OCI-LY3 (cell line): ENCODE measurements around the gene MMP23B.

Experiments used
- H2AFZ ChIP-seq: fragments of 200-600, 300-600 bp; shearing (Covaris generic); 2 replicates; pipeline ENCODE4 v1.6.0; 2014; ENCODE audit warnings: antibody characterized with exemption, low read depth, low read length
- H3K27ac ChIP-seq: fragments of 200-600, 300-600 bp; sonication (generic); 2 replicates; pipeline ENCODE4 v1.5.1; 2014; ENCODE audit warnings: mild to moderate bottlenecking, low read length, moderate library complexity, mixed read lengths
- H3K27me3 ChIP-seq: fragments of 200-600, 300-600 bp; sonication (generic); 2 replicates; pipeline ENCODE4 v1.6.1; 2014; ENCODE audit warnings: low read depth, low read length, mixed read lengths
- H3K36me3 ChIP-seq: fragments of 200-600, 300-600 bp; sonication (generic); replicated peaks from 2 replicates; pipeline ENCODE3; 2014; ENCODE audit warnings: low read depth, low read length, mixed read lengths
- H3K4me1 ChIP-seq: fragments of 300-600, 200-600 bp; sonication (generic); 2 replicates; pipeline ENCODE4 v1.6.1; 2014; ENCODE audit warnings: low read length, mixed read lengths
- H3K4me2 ChIP-seq: fragments of 200-600, 300-600 bp; sonication (generic); 2 replicates; pipeline ENCODE4 v1.6.1; 2014; ENCODE audit warnings: low read length, mixed read lengths
- H3K4me3 ChIP-seq: fragments of 300-600, 200-600 bp; sonication (generic); 2 replicates; pipeline ENCODE4 v1.5.1; 2014; ENCODE audit warnings: antibody characterized with exemption, mild to moderate bottlenecking, low read length, moderate library complexity
- H3K79me2 ChIP-seq: fragments of 300-600, 200-600 bp; shearing (Covaris generic); 2 replicates; pipeline ENCODE4 v1.6.1; 2014; ENCODE audit warnings: mild to moderate bottlenecking, low read length, mixed read lengths
- H3K9ac ChIP-seq: fragments of 300-600, 200-600 bp; shearing (Covaris generic); 2 replicates; pipeline ENCODE4 v1.6.0; 2014; ENCODE audit warnings: mild to moderate bottlenecking, low read length, moderate library complexity
- H3K9me3 ChIP-seq: fragments of 200-600, 300-600 bp; shearing (Covaris generic); 2 replicates; pipeline ENCODE4 v1.6.1; 2014; ENCODE audit warnings: low read length, mixed read lengths; ENCODE audit not compliant: insufficient read depth
- H4K20me1 ChIP-seq: fragments of 200-600, 300-600 bp; sonication (generic); 2 replicates; pipeline ENCODE4 v1.6.1; 2016; ENCODE audit warnings: low read length, mixed read lengths; ENCODE audit not compliant: insufficient read depth
- CTCF ChIP-seq: fragments of 200-600, 300-600 bp; sonication (generic); IDR thresholded peaks from 2 replicates; pipeline ENCODE4 v1.5.1; 2014; ENCODE audit warnings: antibody characterized with exemption, low read length, low read depth
- EZH2phosphoT487 ChIP-seq: fragments of 200-600 bp; shearing (Covaris generic); IDR thresholded peaks from 2 replicates; pipeline ENCODE4 v1.6.1; 2018; ENCODE audit warnings: antibody characterized with exemption, mixed run types, low read depth

The MMP23B gene

GRCh38 chr1:1619917-1620361, 12.0 kb upstream of the MMP23B start:
- TF ChIP-seq CTCF (peak; percentile 47), EZH2phosphoT487 (no peak)
- Histone ChIP-seq H3K9ac (no peak overlapping the region), H3K27ac (no peak overlapping the region), H3K4me3 (no peak overlapping the region), H2AFZ (no peak overlapping the region), H3K4me2 (no peak overlapping the region), H3K4me1 (peaks cover 5% of the 10 kb centered on the region; the same call in 1 of the 2 replicates), H3K36me3 (no peaks in the 10 kb centered on the region), H3K27me3 (no peaks in the 10 kb centered on the region), H3K79me2 (peaks cover 4% of the 10 kb centered on the region; the same call in 1 of the 2 replicates), H4K20me1 (no peaks in the 10 kb centered on the region), H3K9me3 (no peaks in the 10 kb centered on the region)

GRCh38 chr1:1620433-1621139, 11.4 kb upstream of the MMP23B start:
- H3K9ac ChIP-seq: no peak overlapping the region
- H4K20me1 ChIP-seq: no peaks in the 10 kb centered on the region
- no peaks in the 10 kb centered on the region for H3K9me3 ChIP-seq
- 0 out of 2 replicates have a peak, but pooled peaks cover 4% of the 10 kb centered on the region for H3K79me2 ChIP-seq
- no peak overlapping the region for H2AFZ ChIP-seq
- no peaks in the 10 kb centered on the region for H3K27me3 ChIP-seq
- TF ChIP-seq CTCF: no peak
- no peak for TF ChIP-seq EZH2phosphoT487
- no peak overlapping the region for H3K4me3 ChIP-seq
- no peaks in the 10 kb centered on the region for H3K36me3 ChIP-seq
- H3K27ac ChIP-seq: no peak overlapping the region
- no peak overlapping the region for H3K4me2 ChIP-seq
- peaks cover 5% of the 10 kb centered on the region; the same call in 1 of the 2 replicates for H3K4me1 ChIP-seq

GRCh38 chr1:1621173-1622009, 10.6 kb upstream of the MMP23B start:
- H4K20me1 ChIP-seq: no peaks in the 10 kb centered on the region
- H2AFZ ChIP-seq: no peak overlapping the region
- no peak overlapping the region for H3K9ac ChIP-seq
- peaks cover 4% of the 10 kb centered on the region; the same call in 1 of the 2 replicates for H3K4me1 ChIP-seq
- no peak overlapping the region for H3K4me2 ChIP-seq
- TF ChIP-seq CTCF (no peak), EZH2phosphoT487 (no peak)
- H3K9me3 ChIP-seq: no peaks in the 10 kb centered on the region
- no peaks in the 10 kb centered on the region for H3K27me3 ChIP-seq
- H3K36me3 ChIP-seq: no peaks in the 10 kb centered on the region
- H3K4me3 ChIP-seq: no peak overlapping the region
- no peak overlapping the region for H3K27ac ChIP-seq
- 0 out of 2 replicates have a peak, but pooled peaks cover 4% of the 10 kb centered on the region for H3K79me2 ChIP-seq
